H54 (cell line): ENCODE measurements around the gene COX7A2.

ENCODE experiments used
- DNase-seq: peaks from one replicate; pipeline ENCODE4 v3.0.0; 2011; ENCODE audit warnings: low spot score, mixed read lengths; ENCODE audit not compliant: insufficient read length
- FAIRE-seq: peaks from 3 replicates; lab custom pipeline; 2011; peaks lifted over from hg19 to GRCh38; lab: Jason Lieb, UNC
- POLR2A ChIP-seq: IDR thresholded peaks from 2 replicates; pipeline ENCODE4 v1.6.1; 2011; ENCODE audit warnings: low read depth, mild to moderate bottlenecking, low read length

COX7A2 gene

DNA sequence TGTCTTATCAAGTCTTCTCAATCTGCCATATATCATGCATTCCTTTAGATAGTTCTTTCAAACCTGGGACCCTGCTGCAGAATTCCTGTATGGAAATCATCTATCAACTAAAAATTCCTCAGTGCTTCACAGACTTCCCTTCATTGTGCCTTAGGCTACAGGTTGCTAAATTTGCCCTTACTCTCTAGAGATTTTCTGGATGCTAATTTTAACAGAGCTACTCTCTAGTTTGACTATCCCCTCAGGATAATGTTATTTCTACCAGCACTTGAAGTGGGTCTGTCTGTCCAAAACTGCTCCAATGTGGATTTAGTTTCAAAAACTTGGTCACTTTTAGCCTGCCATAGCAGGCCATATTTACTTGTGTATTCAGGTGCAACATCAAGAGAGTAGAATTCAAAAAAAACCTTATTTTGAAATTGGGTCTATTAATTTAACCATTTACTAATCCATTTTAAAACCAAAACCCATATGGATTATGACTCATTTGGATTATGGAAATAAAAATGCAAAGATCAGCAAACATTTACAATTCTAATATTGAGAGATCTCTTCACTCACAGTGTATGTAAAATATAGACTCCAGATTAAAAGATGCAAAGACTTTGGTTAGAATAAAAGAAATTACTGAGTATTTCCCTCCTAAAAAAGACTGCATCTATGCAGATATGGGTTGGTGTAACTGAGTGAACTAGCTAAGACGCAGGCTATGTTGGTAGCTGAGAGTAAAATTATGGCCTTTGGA, 13.9 kb upstream of the COX7A2 start:
- TF ChIP-seq POLR2A, result no peak
- FAIRE-seq, result no peak

DNA sequence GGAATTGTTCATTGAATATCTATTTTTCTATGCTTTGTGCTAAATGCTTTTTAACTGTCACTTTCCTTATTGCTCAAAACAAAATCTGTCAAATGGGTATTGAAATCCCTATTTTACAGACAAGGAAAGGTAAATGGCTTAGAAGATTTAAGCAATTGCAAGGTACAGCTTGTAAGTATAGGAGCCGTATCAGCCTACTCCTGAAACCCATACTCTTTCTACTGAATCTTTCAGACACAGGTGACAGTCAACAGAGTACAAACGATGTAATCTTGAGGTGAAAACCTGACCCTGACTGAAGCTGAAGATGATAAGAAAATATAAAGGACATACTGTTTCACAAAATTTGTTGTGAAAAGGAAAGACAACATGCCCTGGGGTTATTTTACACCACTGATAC, 7.0 kb upstream of the COX7A2 start:
- DNase-seq (no peak), FAIRE-seq (no peak)
- TF ChIP-seq POLR2A, result no peak

More for the DNA sequence above, 13.9 kb upstream of the COX7A2 start:
- no peak for DNase-seq

DNA sequence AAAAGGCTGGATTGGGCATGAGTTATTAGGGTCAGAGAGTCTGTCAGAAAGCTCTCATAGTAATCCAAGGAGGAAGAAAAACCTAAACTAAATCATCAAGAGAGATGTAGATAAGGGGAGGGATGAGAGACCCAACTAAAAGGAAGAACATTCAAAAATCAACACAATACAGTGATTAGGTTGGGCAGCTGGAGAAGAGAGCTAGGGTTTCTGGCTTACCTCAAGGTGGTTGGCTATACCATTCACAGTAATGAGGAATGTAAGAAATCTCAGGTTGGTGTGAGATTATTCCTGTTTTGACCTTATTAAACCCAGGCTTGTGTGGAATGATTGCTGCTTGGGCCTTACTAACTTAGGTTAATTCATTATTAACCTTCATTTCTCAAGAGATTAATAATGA, 6.2 kb upstream of the COX7A2 start:
- TF ChIP-seq POLR2A, result no peak
- FAIRE-seq (no peak), DNase-seq (no peak)

DNA sequence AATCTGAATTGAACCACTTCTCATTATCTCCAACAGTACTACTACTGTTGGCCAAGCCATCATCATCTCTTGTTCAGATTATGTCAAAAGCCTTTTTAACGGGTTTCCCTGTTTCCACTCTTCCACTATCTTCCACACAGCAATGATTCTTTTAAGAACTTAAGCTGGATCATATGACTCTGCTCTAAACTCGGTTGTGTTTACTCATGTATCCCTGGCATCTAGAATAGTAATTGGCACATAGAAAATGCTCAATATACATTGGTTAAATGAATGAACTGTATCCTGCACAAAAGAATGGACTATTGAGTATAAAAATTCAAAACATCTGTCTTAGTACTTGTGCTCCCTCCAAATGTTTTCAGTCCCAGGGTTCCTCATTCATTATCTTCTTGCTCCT, 2.8 kb upstream of the COX7A2 start:
- no peak for DNase-seq
- no peak for FAIRE-seq
- TF ChIP-seq POLR2A, result no peak

DNA sequence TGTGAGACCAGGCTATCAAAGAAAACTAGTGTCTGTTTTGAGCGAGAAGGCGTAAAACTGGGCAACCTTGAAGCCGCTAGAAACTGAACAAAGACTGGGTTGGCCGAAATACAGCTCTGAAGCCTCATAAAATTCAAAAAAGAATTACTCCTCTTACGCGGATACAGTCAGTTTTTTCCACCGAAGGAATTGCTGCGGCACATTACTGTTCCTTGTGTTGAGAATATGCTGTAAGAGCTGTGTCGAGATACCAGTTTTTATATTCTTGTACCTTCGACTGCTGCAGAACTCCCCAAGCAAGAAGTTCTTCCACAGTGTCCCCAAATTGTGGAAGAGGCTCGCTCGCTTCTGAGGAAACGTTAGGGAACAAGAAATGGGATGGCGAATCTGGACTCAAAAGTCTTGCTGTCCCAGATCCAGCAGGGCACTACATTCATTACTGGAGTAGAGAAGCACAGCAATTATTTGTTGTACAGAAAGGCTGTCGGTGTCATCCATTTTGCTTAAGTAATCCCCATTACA, 523 bp upstream of the COX7A2 start:
- DNase-seq, result no peak
- no peak for TF ChIP-seq POLR2A

DNA sequence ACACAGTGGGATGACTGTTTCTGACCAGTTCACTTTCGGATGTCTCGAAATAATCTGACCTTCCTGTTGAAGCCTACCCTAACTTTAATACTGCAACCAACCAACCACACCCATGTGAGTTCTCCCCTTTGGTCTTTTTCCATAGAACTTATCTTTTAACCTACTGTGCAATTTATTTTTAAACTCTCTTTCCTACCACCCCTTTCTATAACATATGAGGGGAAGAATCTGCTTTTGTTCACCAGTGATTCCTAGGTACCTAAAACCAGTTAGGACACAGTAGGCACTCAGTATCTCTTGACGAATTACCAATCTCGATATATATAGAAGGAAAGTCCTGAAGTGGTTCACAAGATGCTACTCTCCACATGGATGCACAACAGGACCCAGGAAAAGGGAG, 7.0 kb downstream of the COX7A2 start:
- DNase-seq, result no peak
- no peak for TF ChIP-seq POLR2A
- FAIRE-seq, result no peak

More for the DNA sequence above, 523 bp upstream of the COX7A2 start:
- FAIRE-seq, result no peak

DNA sequence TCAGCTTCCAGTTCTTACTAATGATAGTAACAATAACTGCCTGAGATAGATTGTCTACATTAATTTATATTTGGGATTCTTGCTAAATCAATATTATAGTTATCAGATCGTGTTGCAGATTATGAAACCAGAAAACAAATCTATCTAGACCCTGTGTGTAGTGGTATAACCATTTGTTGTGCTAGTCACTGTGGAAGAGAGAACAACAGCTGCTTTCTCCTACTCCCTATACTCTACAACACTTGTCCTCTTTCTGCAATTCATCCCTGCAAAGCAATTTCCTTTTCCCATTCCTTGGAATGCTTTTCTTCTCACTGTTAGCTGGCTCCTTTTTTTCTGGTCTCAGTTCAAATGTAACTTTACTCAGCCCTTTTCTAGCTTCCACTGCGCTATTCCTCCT, 8.3 kb downstream of the COX7A2 start:
- FAIRE-seq, result no peak
- TF ChIP-seq POLR2A, result no peak
- DNase-seq, result no peak

DNA sequence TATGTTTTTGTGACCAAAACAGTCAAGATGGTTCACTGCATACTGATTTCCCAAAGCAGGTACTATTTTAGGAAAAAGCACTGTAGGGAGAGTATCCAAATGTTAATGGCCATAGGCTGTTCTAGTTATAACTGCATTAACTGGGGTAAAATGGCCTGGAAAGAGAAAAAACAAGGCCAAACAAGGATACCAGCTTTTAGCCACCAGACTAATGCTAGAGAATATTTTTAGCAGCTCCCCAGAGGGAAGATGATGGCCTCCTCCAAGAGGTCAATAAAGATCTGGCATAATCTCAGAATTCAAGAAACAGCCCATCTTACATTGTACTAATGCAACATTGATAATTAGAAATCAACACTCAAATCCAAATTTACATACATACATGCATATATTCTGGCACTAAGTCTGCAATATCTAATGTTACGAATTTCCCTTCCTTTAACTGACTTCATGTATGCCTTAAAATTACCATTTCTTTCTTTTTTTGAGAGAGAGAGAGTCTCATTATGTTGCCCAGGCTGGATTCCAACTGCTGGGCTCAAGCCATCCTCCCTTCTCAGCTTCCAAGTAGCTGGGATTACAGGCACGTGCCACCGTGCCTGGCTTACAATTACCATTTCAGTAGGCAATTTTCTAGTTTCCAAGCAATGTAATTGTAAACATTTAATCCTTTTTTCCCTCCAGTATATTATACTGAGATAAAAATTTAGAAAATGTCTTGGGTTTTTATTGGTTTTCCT, 9.3 kb downstream of the COX7A2 start:
- no peak for TF ChIP-seq POLR2A
- DNase-seq (no peak), FAIRE-seq (no peak)

DNA sequence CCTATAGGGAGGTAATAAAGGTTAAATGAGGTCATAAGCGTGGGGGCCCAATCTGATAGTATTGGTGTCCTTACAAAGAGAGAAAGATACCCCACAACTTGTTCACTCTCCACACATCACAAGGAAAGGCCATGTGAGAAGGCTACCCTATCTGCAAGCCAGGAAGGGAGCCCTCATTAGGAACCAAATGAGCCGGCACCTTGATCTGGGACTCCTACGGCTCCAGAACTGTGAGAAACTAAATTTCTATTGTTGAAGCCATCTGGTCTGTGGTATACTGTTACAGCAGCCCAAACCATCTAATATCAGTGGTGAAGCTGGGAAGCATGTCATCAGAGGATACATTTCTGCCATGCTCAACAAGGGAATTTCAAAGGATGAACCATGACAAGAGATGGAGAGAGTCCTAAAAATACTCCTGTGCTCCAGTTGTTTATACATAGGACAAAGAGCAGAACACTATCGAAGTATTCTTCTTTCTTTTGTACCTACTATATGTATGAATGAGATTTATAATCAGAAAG, 10.4 kb downstream of the COX7A2 start:
- no peak for FAIRE-seq

DNA sequence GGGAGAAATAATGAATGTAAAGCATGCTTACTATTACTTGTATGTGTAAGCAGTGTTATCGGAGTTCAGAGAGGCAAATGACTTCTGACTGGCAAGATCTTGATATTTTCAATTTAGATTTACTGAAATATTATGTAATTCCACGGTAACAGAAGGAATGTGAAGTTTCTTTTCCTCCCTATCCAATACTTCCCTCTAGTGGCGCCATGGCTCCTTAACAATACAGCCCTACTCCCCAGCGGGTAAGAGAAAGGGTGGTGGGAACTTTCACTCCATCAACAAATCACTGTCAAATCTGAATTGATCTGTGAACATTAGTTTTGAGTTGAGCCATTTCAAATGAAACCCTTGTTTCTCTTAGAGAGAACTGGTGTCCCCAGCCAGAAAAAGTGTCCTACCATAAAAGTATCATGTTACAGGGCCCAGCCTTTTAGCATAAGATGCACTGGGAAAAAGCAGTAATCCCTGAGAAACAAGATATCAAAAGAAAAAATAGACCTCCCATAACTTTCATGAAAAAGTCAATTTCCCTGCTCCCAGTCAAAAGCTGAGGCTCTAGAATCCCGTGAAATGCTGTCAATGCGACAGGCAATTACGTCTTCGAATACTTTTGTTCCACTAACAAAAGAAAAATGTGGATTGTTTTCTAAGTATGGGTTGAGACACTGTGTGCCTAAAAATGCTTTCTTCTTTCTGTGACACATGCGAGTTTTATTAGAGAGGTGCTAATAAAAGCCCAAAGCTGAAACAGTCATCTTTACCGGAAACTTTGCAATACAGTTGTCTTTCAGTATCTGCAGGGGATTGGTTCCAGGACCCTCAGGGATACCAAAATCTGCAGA, 12.9 kb downstream of the COX7A2 start:
- DNase-seq (no peak), FAIRE-seq (peak; percentile 95)
- no peak for TF ChIP-seq POLR2A

More for the DNA sequence above, 10.4 kb downstream of the COX7A2 start:
- TF ChIP-seq POLR2A, result no peak
- DNase-seq, result no peak

DNA sequence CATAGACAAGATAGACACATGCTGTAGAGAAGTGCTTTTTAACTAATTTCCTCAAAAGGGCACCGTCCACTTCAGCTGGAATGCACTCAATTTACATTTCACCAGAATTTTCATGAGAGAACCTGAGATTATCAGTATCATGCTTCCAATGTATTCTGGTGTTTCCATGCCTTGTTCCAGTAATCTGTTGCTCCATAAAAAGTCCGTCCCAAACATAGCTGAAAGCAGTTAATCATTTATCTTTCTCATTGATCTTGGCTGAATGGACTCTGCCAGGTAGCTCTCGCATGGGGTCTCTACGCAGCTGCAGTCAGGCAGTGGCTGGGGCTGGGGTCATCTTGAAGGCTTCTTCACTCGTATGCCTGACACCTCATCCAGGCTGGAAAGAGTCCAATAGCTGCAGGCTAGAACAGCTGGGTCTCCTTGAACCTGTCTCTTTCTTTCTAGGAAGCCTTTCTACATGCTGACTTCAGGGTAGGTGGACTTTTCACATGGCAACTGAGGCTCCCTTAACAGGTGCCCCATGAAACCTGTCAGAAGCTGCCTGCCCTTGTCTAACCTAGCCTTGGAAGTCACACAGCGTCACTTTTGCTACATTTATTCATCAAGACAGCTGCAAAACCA, 19.2 kb downstream of the COX7A2 start:
- no peak for FAIRE-seq
- no peak for DNase-seq

DNA sequence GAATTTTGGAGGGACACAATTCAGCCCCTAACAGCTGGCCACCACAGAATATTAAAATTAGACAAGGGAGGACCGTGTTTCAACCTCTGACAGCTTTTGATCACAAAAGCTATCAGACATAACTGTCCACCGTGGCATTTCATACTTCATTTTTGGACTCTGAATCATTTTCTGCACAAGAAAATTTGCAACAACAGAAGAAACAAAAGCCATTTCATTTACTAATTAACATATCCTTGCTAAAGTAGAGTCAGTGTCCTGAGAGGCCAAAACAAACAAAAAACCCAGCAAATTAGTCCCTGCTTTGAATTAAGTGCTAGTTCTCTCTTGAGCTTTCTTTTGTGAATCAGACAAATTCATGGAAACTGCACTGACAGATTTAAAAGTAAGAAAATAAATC, 20.2 kb downstream of the COX7A2 start:
- no peak for TF ChIP-seq POLR2A
- FAIRE-seq, result no peak
- DNase-seq, result no peak

More for the DNA sequence above, 19.2 kb downstream of the COX7A2 start:
- TF ChIP-seq POLR2A, result no peak

DNA sequence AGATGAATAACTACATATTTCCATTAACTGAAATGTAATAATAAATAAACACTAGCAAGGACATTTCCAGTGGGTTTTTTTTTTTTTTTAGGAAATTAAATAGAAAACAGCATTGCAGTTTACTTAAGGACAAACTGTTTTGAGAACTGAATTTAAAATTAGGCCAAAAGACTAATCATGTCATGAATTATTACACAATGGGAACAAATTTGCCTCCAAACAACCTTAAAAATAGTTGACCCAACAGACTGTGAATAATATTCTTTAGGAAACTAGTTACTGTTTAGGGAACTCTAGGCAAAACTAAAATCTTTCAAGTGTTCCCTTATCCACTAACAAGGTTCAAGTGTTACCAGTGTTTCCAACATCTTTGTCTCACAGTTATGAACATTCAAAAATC, 21.3 kb downstream of the COX7A2 start:
- FAIRE-seq (no peak), DNase-seq (no peak)
- no peak for TF ChIP-seq POLR2A
